ENCODE results near the gene SMKR1.
"Not testable (repeated sequence)": the region's sequence is repeated elsewhere in the genome, so short reads cannot be mapped to it uniquely, and the experiment has no call there.

Gene SMKR1

GRCh38 chr7:129530795-129531391, 28.6 kb downstream of the SMKR1 start:
- DNase-seq: no peak

DNA sequence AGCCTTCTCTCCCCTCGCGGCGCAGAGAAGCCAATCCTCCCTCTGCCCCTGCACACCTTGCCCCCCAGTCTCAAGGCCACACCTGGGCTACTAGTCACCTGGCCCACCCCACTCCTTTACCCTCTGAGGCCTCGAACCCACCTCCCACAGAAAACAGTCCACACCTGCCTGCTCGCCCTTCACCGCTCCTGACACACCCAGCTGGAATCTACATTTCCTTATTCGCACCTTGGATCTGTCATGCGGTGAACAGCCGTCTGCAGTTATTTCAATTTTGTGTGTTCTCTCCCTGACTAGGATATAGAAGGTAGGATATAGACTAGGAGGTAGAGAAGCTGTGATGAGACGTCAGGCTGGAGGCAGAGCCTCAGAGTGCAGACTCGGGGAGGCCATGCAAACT, 29.4 kb downstream of the SMKR1 start:
- no peak for DNase-seq

DNA sequence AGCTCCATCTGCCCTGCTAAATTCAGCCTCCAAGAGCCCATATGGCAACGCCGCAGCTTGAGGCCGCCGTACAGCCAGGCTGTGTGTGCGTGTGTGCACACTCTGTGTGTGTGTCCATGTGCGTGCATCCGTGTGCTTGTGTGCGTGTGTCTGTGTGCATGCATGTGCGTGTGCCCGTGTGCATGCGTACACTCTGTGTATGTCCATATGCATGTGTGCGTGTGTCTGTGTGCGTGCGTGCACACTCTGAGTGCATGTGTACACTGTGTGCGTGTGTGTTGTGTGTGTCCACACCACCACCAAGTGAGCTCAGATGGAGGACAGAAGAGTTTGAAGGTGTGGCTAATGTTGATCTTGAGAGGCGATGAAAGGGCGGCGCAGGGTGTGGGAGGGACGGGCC, 30.0 kb downstream of the SMKR1 start:
- DNase-seq: no peak

- DNase-seq: not testable (repeated sequence)
These were observed 32.4 kb downstream of the SMKR1 start for GRCh38 chr7:129534558-129535274.

DNA sequence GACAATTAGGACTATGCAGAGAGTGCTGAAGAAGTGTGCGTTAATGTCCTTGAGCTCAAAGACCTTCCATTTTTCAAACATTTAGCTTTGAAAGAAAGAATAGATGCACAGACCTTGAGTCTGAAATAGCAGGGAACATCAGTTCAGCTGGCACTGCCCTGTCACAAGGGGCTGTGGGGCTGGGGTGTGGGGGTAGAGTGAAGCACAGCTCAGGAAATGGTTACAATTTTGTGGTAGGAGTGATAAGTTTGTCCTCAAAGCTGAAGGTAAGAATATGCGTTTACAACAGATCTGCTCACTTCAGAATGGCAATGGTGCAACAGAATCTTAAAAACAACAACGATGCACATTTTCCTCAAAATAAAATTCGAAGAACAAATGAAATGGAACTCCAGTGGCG, 33.6 kb downstream of the SMKR1 start:
- no peak for DNase-seq

DNA sequence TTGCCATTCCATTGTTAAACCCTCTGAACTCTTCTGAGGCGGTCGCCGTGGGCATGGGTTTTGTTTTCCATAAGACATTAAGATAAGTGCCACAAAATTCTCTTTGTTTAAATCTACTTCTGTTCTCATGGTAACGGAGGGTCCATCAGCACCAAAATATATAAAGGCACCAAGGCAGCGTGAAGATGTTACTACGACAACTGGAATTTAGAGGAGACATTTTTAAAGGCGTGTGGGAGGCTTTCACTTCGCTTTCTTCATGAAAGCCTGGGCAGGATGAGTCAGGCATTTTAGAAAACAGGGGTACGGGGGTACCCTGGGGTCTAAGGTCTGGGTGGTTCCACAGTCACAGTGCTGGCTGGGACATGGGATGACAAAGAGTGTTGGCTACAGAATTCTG, 34.0 kb downstream of the SMKR1 start:
- no peak for DNase-seq

DNA sequence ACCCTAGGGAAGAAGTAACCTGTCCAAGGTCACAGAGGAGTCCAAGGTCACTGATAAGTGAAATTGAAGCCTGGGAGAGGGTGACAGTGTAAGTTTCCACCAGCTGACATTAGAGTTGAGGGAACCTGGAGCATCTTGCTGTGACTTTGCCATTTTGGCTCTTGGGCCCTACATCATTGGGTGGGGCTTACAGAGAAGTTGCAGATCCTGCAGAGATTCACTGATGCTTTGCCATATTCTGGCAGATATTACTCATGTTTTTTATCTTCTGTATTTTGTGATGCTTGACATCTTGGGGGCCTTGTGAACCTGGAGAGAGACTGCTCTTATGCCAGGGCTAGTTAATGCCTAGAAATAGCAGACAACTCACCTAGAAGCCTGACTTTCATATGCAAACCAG, 36.5 kb downstream of the SMKR1 start:
- no peak for DNase-seq

DNA sequence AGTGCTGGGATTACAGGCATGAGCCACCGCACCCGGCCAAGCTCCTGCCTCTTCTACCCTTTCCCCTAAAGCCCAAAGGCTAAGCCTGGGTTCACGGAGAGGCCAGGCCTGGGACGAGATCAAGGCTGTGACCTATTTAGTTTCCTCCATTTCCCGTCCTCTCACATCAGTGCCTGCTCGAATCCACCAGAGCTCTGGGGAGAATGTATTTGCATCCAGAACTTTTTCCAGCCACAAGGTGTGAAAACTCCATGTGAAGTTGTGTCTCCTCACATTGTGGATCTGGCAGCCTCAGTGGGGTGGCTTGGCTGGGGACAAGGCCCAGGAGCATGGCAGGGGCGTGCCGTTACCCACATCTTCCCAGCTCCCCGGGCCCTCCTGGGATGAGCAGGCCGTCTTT, 38.0 kb downstream of the SMKR1 start:
- no peak for DNase-seq

DNA sequence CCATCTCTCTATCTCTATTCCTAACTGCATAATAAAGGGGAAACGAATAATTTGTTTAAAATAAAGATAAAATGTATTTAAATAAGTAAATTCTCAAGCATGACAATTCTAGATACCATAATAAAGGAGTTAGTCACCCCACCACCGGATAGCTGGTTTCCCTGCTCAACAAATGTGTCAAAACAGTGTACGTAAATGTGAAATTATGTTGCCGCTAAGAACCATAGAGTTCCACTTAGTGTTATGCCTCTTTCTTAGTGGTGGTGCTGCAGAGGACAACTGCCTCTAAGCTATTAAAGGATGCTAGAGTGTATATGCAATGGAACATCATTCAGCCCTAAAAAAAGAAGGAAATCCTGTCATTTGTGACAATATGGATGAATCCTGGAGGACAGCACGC, 42.4 kb downstream of the SMKR1 start:
- no peak for DNase-seq

- no peak for DNase-seq
These were observed 48.5 kb downstream of the SMKR1 start for GRCh38 chr7:129550693-129551360.

DNA sequence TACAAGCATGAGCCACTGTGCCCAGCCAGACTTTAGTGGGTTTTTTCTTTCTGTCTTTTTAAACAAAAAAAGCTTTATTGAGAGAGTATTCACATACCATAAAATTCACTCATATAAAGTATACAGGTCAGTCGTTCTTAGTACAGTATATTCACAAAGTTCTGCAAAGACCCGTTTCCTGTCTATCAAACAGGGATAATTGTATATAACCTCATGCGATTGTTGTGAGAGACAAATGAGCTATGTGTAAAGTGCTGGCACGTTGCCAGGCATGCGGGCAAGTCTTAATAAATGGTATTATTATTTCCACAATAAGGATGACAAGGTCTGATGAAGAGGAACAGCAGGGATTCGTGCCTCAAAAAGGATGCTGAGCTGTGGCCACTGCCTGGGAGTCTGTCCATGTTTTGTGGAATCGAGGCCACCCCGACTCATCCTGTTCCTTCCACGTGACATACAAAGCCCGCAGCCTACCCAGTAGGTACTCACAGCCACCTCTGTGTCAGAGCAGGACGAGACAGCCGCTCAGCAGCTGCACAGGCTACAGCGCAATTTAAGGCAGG, 51.6 kb downstream of the SMKR1 start:
- peak; percentile 84 for DNase-seq

GRCh38 chr7:129556607-129557133, 54.3 kb downstream of the SMKR1 start:
- no peak for DNase-seq

- no peak for DNase-seq
These were observed 55.6 kb downstream of the SMKR1 start for GRCh38 chr7:129557686-129558481.

DNA sequence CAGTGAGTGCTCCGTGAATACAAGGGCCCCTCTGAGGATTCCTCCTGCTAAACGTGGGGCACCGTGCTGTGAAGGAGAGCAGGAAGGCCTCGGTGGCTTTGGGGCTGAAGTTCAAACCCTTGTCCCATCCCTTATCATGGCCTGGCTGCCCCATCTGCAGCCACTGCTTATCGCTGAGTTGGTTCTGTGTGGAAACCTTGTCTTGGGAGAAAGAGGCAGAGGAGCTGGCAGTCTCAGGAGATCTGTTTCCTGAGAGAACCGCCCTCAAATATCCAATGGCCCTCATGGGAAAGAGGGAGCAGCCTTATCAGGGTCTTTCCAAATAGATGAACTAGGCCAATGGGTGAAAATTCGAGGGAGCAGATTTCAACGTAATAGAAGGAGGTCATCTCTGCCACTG, 57.2 kb downstream of the SMKR1 start:
- DNase-seq: no peak

- no peak for DNase-seq
These were observed 58.5 kb downstream of the SMKR1 start for GRCh38 chr7:129560831-129561230.

- DNase-seq: no peak
These were observed 59.5 kb downstream of the SMKR1 start for GRCh38 chr7:129561677-129562359.

All from NCI-H2081 treated with DMSO at 0.1 percent for 48 hours (cell line).